HG03342 (cell line): ENCODE data around the gene PTGES3.
A peak's percentile ranks its signal among the peaks of the same experiment; 100 is the strongest.
"Not testable (repeated sequence)": the region's sequence is repeated elsewhere in the genome, so short reads cannot be mapped to it uniquely, and the experiment has no call there.

ENCODE experiments used
- ATAC-seq: cut with Tn5 transposase; IDR thresholded peaks from one replicate; pipeline ENCODE4 v1.9.1; 2021; ENCODE audit warnings: mild to moderate bottlenecking, moderate library complexity; ENCODE audit not compliant: unreplicated experiment

PTGES3 gene

DNA sequence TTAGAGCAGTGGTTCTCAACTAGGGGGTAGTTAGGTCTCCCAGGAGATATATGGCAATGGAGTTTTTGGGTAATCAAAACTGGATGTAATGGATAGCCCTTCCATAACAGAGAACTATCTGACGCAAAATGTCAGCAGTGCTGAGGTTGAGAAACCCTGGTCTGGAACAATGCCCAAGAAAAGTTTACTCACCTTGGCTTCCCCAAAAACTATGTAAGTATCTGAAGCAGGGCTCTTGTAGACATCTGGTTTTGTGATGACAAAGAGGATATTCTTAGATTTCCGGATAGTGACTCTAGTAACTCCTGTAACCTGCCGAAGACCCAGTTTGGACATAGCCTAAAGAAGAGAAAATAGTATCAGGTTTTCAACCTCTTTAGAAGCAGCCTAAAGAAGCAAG, 25.3 kb upstream of the PTGES3 start:
- no peak for ATAC-seq

DNA sequence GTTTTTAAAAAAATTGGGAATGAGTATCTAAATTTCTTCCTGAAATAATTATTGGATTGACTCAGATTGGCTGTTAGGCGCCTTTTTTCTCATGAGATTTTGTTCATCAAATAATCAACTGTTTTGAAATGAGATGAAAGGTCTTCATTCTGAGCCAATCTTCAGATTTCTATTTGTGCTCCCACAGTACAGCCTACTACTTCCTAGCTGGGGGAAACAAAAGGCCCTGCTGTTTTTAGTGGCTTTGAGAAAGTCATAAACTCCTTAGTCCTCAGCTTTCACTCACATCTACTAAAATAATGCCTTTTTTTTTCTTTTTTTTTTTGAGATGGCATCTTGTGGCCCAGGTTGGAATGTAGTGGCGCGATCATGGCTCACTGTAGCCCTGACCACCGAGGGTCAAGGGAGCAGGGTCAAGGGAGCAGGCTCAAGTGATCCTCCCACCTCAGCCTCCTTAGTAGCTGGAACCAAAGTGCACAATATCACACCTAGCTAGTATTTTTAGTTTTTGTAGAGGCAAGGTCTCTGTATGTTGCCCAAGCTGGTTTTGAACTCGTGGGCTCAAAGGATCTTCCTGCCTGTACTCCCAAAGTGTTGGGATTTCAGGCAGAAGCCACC, 21.8 kb upstream of the PTGES3 start:
- no peak for ATAC-seq

DNA sequence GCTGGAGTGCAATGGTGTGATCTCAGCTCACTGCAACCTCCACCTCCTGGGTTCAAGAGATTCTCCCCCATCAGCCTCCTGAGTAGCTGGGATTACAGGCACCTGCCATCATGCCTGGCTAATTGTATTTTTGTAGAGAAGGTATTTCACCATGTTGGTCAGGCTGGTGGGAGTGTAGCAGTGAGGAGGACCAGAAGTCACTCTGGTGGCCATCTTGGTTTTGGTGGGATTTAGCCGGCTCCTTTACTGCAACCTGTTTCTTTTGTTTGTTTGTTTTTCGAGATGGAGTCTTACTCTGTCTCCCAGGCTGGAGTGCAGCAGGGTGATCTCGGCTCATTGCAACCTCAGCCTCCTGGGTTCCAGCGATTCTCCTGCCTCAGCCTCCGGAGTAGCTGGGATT, 16.4 kb upstream of the PTGES3 start:
- not testable (repeated sequence) for ATAC-seq

DNA sequence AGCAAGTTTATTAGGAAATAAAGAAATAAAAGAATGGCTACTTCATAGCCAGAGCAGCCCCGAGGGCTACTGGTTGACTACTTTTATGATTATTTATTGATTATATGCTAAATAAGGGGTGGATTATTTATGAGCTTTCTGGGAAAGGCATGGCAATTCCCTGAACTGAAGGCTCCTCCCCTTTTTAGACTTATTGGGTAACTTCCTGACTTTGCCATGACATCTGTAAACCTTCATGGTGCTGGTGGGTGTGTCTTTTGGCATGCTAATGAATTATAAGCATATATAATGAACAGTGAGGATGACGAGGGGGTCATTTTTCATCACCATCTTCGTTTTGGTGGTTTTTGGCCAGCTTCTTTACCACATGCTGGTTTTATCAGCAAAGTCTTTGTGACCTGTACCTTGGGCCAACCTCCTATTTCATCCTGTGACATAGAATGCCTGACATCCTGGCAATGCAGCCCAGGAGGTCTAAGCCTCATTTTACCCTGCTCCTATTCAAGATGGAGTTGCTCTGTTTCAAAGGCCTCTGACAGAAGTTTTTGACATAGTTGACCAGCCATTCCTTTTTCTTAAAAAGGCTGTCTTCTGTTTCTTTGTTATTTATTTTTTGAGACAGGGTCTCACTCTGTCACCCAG, 11.1 kb upstream of the PTGES3 start:
- no peak for ATAC-seq

DNA sequence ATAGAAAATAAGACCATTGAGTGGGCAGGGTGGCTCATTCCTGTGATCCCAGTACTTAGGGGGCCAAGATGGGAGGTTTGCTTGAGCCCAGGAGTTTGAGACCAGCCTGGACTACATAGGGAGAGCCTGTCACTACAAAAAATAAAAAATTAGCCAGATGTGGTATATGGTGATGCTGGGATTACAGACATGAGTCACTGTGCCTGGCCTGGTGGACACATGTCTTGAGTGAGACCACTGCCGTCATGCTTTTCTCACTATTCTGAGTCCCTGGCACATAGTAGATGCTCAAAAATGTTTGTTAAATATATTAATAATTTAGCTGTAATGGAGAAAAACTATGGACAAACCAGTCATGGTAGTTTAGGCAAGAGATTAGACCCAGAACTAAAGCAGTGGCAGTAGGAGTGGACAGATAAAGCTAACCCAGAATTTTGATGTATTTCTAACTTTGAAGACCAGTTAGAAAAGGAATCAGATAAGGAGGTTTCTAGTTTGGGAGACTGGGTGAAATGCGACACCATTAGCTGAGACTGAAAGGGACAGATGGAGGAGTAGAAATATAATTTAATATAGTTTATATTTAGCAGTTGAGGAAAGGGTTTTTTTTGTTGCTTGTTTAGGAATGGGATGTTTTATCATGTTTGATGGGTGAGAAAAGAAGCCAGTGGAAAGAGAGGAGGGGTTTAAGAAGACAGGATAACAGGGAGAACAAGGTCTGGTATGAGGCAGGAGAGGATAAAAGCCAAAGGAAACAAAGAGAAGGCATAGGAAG, 7.4 kb upstream of the PTGES3 start:
- ATAC-seq = no peak

DNA sequence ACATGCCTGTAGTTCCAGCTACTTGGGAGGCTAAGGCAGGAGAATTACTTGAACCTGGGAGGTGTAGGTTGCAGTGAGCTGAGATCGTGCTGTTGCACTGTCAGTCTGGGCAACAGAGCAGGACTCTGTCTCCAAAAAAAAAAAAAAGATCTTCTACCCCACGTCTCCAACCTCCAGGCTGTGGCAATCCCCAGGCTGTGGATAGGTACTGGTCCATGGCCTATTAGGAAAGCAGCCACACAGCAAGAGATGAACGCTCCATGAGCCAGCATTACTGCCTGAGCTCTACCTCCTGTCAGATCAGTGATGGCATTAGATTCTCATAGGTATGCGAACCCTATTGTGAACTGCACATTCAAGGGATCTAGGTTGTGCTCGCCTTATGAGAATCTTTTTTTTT, 6.1 kb upstream of the PTGES3 start:
- ATAC-seq = no peak

DNA sequence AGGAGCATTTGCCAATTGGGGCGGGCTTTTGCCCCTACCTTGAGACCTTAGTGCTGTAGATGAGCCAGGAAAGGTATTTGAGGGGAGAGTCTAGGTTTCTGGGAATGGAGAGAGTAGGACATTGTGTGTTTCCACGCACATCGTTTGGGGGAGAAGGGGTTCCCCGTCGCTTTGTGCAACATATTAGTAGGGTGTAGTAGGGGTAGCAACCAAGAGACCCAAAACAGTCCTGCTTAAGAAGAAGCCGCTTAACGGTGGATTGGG, 694 bp upstream of the PTGES3 start:
- no peak for ATAC-seq

DNA sequence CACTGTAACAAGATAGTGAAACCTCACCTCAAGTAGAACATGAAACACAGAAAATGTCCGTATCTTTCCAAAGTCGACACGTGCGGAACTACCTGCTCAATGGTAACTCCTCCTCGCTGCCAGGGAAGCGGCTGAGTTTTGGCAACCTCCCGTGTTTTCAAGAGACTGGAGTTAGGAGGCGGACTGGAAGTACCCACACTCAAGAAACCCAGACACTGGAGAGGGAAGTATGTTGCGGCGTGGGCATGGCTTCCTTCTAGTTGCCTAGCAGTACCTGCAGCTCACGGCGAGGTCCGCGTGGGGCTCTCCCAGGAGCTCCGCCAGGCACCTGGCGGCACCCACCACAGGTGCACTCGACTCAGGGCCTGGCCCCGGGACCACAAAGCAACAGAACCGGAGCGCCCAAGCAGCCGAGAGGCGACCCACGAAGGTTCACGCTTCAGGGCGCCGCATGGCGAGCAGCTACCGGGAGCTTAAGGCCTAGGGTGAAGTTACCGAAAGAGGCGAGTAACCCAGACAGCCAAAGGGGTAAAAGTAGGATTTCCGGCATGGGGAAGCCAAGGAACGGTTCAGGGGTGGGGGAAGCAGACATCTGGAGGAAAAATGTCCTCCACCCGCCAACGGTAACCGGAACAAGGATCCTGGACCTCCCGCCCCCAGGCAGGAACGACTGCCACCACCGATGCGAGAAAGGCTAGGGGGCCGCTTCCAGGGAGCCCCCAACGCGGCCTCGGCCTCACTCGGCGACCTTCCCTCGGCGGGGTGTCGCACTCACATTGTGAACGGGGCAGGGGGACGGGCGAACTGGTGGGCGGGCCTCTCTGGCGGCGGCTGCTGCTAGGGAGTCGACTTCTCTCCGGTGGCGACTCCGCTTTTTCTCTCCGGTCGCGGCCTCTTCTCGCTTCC, 608 bp downstream of the PTGES3 start:
- peak; percentile 26 for ATAC-seq

DNA sequence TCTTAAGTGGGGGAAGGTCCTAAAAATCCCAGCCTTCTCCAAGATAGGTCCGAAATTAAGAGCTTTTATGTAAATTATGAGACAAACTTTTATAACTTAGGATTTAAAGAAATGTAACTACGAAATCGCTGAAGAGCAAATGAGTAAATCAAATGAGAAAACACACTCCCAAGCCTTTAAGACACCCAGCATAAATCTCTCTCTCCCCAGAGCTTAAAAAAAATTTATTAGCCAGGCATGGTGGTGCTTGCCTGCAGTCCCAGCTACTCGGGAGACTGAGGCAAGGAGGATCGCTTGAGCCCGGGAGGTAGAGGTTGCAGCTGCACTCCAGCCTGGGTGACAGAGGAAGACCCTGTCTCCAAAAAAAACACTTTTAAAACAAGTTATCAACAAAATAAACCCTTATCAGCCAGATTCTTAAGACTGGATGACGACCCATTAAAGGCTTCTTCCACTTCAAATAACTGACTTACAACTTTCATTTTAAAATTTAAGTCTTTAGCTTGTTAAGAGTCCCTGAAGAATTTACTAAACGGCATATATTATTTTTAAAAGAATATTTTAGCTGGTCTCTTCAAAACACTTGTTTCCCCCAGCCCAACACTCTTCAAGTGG, 3.2 kb downstream of the PTGES3 start:
- ATAC-seq = no peak

DNA sequence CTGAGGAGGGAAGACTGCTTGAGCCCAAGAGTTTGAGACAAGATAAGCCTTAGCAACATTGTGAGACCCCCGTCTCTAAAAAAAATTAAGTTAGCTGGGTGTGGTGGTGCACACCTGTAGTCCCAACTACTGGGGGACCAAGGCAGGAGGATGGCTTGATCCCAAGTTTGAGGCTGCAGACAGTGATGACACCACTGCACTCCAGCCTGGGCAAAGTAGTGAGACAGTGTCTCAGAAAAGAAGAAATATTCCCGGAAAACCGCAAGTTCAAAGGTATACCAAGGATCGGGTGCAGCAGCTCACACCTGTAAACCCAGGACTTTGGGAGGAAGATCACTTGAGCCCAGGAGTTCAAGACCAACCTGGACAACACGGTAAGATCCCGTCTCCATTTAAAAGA, 5.8 kb downstream of the PTGES3 start:
- ATAC-seq = no peak

DNA sequence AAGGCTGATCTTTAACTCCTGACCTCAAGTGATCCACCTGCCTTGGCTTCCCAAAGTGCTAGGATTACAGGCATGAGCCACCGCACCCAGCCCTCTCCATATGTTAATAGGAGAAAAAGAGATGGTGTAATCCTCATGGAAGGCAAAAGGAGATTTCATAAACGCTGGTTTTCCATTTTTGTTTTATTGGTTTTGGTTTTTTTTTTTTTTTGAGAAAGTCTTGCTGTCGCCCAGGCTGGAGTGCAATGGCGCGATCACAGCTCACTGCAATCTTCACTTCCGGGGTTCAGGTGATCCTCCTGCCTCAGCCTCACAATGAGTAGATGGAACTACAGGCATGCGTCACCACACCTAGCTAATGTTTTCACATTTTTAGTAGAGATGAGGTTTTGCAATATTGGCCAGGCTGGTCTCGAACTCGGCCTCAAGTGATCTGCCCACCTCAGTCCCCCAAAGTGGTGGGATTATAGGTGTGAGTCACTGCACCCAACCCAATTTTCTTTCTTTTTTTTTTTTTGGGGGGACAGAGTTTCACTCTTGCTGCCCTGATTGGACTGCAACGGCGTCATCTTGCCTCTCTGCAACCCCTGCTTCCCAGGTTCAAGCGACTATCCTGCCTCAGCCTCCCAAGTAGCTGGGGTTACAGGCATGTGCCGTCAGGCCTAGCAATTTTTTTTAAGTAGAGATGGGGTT, 8.1 kb downstream of the PTGES3 start:
- no peak for ATAC-seq

DNA sequence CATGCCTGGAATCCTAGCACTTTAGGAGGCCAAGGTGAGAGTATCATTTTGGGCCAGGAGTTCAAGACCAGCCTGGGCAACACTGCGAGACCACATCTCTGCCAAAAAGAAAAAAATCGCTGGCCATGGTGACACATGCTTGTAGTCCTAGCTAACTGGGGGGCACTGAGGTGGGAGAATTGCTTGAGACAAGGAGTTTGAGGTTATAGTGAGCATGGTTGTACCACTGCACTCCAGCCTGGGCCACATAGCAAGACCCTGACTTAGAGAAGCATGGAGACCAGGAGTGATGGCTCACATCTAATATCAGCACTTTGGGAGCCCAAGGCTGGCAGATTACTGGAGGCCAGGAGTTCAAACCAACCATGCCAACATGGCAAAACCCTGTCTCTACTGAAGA, 9.2 kb downstream of the PTGES3 start:
- no peak for ATAC-seq

DNA sequence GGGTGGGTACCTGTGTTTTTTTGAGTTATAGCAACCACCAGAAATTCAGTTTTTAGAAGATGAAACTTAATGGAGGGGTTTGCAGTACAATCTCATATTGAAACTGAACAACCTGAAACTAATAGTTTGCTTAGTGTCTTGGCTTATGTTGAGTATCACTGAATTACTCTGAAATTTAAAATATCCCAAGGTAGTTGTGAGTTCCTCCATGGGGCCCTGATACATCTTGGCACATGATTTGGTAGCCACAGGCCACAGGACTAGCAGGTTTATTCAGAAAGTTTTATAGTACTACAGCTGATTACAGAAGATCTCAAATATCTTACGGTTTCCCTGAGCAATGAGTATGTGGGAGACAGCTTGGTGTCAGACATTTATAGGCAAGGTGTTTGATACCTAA, 10.4 kb downstream of the PTGES3 start:
- peak; percentile 51 for ATAC-seq

DNA sequence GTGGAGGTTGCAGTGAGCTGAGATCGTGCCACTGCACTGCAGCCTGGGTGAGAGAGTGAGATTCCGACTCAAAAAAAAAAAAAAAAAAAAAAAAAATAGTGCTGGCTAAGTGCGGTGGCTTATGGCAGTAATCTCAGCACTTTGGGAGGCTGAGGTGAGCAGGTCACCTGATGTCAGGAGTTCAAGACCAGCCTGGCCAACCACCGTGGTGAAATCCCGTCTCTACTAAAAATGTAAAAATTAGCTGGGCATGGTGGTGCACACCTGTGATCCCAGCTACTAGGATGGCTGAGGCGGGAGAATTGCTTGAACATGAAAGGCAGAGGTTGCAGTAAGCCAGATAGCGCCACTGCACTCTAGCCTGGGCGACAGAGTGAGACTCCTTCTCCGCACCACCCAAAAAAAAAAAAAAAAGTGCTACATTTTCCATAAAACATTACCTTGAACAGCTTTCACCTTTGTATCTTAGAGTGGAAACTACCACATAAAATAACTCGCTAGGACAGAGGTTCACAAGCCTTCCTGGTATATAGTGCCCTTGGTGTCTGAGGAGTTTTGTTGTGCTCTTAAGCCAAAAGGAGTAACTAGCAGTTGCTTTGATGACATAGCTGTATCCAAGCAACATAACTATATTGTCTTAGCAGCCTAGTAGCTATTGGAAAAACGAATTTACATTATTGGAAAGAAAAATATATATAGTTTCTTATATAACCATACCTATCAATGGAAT, 11.1 kb downstream of the PTGES3 start:
- no peak for ATAC-seq

DNA sequence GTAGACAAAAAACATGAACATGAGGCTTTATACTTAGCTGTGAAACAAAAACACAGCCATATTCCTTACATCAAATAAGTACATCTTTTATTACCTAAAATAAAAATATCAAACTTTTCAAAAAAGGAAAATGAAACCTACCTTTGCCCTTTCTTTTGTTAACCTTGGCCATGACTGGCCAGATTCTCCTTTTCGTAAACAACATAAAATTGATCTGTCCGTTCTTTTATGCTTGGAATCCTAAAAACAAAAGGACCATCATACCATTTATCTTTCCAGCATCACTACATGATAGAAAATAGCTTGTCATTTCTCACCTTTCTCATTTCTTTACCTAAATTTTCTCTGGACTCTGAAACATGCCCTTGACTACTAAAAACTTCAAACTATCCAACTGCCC, 16.5 kb downstream of the PTGES3 start:
- ATAC-seq = no peak

DNA sequence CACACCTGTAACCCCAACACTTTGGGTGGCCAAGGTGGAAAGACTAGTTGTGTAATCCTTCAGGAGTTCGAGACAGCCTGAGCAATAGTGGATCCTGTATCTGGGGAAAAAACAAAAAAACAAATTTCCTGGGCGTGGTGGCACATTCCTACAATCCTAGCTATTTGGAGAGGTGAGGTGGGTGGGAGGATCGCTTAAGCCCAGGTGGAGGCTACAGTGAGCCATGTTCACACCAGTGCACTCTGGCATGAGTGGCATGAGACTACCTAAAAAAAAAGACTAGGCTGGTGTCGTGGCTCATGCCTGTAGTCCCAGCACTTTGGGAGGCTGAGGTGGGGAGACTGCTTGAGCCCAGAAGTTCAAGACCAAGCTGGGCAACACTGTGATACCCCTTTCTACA, 17.2 kb downstream of the PTGES3 start:
- no peak for ATAC-seq

DNA sequence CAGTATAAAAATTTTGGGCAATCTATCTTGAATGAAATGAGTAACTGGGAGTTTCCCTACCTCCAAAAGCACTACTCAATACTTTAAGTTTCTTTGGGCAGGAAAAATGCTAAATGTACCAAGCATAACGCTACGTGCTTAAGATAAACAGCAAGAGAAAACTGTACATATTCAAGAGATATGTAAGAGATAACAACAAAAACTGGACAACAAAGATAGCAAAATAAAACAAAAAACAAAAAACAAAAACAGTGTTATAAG, 20.0 kb downstream of the PTGES3 start:
- ATAC-seq = no peak

DNA sequence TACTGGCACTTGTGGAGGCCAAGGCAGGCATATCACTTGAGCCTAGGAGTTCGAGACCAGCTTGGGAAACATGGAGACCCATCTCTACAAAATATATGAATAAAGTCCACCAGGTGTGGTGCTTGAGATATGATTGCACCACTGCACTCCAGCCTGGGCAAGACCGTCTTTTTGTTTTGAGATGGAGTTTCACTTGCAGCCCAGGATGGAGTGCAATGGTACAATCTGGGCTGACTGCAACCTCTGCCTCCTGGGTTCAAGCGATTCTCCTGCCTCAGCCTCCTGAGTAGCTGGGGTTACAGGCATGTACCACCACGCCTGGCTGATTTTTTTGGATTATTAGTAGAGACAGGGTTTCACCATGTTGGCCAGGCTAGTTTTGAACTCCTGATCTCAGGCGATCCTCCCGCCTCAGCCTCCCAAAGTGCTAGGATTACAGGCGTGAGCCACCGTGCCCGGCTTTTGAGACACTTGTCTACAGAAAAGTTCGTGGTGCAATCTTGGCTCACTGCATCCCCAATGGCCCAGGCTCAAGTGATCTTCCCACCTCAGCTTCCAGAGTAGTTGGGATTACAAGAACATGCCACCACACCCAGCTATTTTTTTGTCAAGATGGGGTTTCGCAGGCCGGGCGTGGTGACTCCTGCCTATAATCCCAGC, 26.0 kb downstream of the PTGES3 start:
- no peak for ATAC-seq

DNA sequence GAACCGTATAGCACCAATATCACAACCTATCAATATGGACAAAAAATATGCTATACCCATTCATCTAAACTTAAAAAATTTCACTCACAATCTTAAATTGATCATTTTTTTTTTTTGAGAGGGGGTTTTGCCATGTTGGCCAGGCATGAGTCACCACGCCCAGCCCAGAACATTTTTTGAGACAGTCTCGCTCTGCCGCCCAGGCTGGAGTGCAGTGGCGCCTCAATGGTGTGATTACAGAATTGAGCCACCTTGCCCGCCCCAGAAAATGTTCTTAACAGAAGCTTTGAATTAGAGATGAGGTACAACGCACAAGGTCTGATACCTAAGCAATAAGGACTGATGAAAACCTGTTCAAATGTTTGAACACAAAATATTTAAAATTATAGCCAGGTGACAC, 26.5 kb downstream of the PTGES3 start:
- ATAC-seq = no peak

DNA sequence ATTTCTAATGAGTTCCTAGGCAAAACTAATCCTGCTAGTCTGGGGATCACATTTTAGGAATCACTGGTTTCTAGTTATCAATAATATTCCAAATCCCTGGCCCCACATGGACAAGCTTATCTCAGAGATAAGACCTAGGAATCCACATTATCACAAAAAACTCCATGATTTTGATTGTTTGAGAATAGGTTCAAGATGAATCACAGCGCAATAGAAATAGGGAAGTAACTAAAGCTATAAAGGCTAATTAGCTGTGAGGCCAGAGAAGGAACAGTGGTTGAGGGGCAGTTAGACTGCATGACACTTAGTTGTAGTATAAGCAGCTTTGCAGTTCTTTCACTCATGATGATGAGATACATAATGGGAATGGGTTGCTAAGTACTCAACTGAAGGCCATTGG, 29.2 kb downstream of the PTGES3 start:
- ATAC-seq = no peak
